Tibial nerve (tissue), 4 donors: ENCODE data around the gene APPL1.

Experiments
- EP300 ChIP-seq, 2 donors: sonication (generic); formaldehyde crosslinking; IDR thresholded peaks; one replicate each; pipeline ENCODE4 v1.6.1; 2017; ENCODE audit warnings: antibody characterized with exemption in 2 of 2, mild to moderate bottlenecking in 1 of 2
- TF ChIP-seq, protein P1 (sequence below), 5 experiments: fragments of 200-600 bp in 3 of 5; fragments of 450-650 bp in 2 of 5; sonication (generic) in 3 of 5; IDR thresholded peaks; one replicate each; pipeline ENCODE4 v1.5.1; 2016 to 2019; ENCODE audit warnings: antibody characterized with exemption in 5 of 5, mild to moderate bottlenecking in 3 of 5, moderate library complexity in 2 of 5

DNA sequence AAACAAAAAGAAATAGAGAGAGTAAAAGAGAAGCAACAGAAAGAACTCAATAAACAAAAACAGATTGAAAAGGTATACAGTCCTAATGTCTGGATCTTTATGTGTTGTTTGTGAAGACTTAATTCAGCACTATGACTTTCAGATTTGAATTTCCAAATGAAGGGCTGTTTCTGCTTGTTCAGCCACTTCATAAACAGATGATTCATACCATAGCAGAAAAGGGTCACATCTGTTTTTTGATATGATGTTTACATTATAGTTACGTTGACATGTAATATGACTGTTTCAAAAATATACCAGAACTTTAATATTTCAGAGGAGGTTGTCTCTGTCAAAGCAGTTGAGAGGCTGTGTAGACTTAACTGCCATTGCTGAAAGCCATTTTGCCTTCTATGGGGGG lies 40.9 kb downstream of the APPL1 start:
- no peak for TF ChIP-seq EP300 (IDR thresholded peaks at IDR 0.05)
- TF ChIP-seq, protein P1, sequence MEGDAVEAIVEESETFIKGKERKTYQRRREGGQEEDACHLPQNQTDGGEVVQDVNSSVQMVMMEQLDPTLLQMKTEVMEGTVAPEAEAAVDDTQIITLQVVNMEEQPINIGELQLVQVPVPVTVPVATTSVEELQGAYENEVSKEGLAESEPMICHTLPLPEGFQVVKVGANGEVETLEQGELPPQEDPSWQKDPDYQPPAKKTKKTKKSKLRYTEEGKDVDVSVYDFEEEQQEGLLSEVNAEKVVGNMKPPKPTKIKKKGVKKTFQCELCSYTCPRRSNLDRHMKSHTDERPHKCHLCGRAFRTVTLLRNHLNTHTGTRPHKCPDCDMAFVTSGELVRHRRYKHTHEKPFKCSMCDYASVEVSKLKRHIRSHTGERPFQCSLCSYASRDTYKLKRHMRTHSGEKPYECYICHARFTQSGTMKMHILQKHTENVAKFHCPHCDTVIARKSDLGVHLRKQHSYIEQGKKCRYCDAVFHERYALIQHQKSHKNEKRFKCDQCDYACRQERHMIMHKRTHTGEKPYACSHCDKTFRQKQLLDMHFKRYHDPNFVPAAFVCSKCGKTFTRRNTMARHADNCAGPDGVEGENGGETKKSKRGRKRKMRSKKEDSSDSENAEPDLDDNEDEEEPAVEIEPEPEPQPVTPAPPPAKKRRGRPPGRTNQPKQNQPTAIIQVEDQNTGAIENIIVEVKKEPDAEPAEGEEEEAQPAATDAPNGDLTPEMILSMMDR (IDR thresholded peaks at IDR 0.05), result no peak
